Head of caudate nucleus (tissue), 42 donors: ENCODE measurements around the gene MRPL51.
"Not testable (repeated sequence)": the region's sequence is repeated elsewhere in the genome, so short reads cannot be mapped to it uniquely, and the experiment has no call there.

Experiments
- DNase-seq, 42 donors: peaks; one replicate each; pipeline versions ENCODE4 v3.0.0 to v3.0.0-alpha.2; 2020 to 2021; ENCODE audit warnings: mixed read lengths in 7 of 42
- intact Hi-C: fragments of 100-400 bp; cut with DNase I; formaldehyde crosslinking; loops from one replicate; pipeline ENCODE4 v1.15.0; 2022

Gene MRPL51

DNA sequence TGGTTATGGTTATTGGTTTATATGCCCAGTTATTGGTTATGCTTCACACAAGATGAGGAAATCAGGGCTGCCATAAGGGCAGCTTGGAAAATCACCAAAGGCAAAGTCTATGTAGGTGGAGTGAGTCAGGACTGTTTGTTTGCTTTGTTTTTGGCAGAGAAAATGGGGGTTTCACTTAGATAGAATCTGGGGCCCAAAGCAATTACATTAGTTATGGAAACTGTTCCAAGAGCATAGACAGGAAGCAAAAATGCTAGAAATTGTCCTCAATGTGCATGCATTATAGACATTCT, 24.8 kb downstream of the MRPL51 start:
- intact Hi-C loops: loop anchor here (5.0 kb wide), 1 partner anchor 46 kb away; no protein-coding TSS in a partner anchor
- no peak for DNase-seq

DNA sequence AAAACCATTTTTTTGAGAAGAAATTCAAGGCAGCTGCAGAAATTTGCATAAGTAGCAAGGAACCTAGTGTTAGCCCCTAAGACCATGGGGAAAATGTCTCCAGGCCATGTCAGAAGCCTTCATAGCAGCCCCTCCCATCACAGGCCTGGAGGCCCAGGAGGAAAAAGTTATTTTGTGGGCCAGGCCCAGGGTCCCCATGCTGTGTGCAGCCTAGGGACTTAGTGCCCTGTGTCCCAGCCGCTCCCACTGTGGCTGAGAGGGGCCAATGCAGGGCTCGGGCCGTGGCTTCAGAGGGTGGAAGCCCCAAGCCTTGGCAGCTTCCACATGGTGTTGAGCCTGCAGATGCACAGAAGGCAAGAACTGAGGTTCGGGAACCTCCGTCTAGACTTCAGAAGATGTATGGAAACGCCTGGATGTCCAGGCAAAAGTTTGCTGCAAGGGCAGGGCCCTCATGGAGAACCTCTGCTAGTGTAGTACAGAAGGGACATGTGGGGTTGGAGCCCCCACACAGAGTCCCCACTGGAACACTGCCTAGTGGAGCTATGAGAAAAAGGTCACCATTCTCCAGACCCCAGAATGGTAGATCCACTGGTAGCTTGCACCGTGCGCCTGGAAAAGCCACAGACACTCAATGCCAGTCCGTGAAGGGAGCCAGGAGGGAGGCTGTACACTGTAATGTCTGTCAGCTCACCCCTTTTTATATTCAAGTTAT, 25.3 kb downstream of the MRPL51 start:
- not testable (repeated sequence) for DNase-seq
- intact Hi-C loops: loop anchor here (5.0 kb wide), 1 partner anchor 45 kb away; no protein-coding TSS in a partner anchor

DNA sequence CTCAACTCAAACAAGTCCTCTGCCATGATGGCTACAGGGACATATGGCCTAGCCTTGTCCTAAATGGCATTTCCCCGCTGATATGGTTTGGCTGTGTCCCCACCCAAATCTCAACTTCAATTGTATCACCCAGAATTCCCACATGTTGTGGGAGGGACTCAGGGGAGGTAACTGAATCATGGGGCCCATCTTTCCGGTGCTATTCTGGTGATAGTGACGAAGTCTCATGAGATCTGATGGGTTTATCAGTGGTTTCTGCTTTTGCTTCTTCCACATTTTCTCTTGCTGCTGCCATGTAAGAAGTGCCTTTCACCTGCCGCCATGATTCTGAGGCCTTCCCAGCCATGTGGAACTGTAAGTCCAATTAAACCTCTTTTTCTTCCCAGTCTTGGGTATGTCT, 26.3 kb downstream of the MRPL51 start:
- intact Hi-C loops: loop anchor here (5.0 kb wide), 1 partner anchor 44 kb away; no protein-coding TSS in a partner anchor
- DNase-seq: not testable (repeated sequence)

DNA sequence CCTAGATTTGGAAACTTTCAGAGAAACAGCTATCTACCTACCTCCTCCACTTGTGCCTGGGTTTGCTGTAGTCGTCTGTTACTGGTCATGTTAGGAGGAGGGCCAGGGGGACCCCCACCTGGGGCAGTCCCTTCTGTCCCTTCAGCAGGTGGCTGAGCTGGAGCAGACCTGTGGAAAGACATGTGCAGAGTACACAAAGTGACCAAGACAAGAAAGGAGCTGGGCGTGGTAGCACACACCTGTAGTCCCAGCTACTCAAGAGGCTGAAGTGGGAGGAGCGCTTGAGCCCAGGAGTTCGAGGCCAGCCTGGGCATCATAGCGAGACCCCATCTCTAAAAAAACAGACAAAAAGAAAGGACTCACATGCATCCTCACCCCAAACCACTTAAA, 26.9 kb downstream of the MRPL51 start:
- DNase-seq: no peak
- intact Hi-C loops: loop anchor here (5.0 kb wide), 1 partner anchor 44 kb away; no protein-coding TSS in a partner anchor

DNA sequence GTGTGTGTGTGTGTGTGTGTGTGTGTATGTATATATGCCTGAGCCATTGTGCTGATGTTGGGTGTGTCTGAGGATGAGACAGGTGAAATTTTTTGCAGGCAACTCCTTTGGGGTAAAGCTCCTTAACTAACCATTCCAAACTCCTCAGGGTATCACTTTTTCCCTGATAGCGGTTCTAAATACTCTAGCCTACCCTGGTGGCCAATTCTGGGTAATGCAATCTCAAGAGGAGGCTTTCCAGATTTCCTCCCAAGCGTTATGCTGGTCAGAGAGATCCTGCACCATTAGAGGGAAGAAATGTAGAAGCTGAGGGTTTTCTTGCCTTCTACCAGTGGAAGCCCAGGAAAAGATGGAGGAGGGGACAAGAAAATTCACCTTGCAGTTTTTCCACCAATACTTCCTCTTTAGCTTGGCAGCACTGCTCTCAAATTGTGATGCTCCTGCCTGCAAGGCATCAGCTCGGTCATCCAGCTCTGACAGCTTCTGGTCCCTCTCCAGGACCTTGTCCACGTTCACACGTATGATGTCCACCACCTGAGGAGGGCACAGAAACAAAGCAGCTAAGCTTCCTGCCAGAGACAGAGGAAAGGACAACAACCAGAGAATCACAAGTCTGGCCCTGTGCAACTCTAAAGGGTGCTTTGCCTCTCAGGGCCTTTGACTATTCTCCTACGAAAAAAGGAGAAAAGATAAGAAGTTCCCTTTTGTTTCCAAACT, 27.4 kb downstream of the MRPL51 start:
- intact Hi-C loops: loop anchor here (5.0 kb wide), 1 partner anchor 43 kb away; no protein-coding TSS in a partner anchor
- DNase-seq: peak in 29 of 42 donors; percentile 28 to 87 (median 65)

DNA sequence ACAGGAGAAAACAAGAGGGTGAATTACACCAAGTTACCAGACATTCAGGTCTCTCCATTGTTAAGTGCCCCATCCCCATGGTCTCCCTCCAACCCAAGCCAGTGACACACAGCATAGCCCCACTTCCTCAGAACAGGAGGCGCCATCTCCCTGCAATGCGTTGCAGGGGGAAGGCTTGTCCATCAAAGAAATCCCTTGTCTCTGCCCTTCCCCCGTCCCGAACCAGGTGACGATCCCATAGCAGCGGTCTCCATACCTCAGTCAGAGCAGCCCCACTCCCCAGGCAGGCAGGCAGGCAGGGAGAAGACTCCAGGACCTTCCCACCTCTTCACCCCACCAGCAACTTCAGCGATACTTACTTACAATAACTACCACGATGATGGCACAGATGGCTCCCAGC, 28.5 kb downstream of the MRPL51 start:
- DNase-seq: no peak
- intact Hi-C loops: no loop called here

DNA sequence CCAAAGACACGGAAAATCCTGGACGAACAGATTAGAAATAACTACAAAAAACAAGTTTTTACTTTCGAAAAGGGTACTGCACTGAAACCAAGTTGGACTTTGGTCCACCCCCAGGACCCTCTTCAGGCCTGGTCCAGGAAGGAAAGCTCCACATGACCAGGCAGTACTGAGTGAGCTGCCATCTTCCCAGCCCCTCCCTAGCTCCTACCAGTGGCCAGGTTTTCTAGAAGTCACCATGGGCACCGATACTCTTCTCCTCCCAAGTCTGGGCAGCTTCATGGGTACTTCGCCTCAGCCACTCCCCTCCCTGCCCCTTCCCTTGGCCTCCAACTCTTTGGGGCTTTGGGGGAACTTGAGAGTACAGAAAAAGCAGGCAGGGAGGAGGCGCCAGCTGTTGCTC, 29.2 kb downstream of the MRPL51 start:
- intact Hi-C loops: no loop called here
- no peak for DNase-seq

DNA sequence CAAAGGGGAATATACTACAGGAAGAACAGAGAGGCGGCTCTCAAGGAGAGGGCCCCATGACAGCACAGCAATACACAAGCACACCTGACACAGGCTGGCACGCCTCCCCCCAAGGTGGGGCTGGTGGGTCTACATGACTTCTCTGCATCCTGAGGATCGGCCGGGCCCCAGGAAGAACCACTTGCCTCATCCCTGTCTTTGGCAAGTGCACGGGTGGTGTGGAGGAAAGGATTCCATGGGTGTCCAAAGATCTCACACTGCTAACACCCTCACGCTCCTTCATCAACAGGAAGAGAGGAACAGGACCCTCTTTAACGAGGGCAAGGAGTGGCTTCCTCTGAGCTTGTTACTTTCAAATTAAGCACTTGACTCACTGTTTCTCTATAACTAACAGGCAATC, 29.8 kb downstream of the MRPL51 start:
- intact Hi-C loops: no loop called here
- DNase-seq: no peak

DNA sequence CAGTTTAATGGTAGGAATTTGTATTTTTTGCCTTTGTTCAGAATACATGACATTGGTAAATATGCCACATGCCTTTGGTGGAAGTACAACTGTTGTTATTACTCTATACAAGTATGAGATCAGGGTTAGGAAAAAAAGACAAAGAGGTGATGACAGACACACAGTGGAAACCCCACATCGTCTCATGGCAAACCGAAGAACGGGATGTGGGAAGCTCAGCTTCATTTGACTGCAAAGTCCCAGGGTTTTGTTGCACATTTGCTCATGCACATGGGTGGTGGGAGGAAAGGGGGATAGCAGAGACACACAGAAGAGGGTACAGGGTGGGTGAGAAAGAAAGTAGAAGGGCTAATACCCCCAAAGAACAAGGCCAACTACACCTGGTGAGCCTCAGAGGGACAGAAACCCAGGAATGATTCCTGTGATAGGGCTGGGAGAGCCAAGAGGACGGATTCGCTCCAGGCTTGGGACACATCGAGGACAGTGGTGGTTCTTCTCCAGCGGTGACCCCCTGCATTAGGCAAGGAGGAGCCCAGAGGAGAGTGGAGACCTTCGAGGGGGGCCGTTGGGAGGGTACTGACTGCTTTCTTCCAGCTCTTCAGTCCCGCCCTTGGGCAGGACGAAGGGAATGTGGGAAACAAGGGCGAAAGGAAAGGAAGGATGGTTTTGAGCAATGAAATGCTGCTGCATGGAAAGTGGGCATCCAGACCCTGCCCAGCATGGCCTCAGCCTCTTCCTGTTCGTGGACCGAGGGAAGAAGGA, 30.6 kb downstream of the MRPL51 start:
- DNase-seq: peak in 1 of 42 donors; percentile 4
- intact Hi-C loops: no loop called here

DNA sequence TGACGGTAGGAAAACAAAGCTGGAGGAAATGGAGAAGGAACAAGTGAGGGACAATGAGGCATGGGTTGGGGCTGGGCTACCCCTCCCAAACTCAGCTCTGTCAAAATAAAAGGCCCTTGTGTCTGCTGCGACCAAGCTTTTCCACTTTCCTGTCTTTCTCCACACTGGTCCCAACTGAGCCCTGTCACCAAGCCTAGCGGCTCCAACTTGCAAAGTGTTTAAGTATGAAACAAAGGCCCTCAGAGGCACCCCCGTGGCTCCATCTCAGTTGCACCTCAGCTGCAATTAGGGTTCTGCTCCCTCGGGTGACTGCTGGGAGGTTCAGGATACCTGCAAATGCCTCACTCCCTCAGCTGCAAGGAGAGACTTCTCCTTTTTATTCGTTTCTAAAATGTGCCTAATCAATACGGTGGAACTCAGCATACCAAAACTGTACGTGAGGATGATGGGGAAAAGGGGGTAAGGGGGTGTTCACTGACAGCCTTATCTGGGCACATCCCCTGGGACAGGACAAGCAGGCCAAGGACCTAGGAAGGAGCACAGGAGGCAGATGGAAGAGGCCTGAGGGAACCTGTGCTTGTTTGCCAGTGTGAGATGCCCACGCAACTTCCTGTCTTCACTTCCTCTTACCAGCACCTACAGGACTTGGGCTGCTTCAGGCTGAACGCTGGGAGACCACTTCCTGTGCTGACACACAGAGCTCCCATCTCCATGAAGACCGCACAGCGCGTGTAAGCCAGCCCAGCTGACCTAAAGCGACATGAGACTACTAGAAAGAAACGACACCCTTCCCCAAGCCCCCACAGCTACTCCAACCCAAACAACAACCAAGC, 31.4 kb downstream of the MRPL51 start:
- DNase-seq: peak; percentile 12 to 84 (median 52)
- intact Hi-C loops: no loop called here

DNA sequence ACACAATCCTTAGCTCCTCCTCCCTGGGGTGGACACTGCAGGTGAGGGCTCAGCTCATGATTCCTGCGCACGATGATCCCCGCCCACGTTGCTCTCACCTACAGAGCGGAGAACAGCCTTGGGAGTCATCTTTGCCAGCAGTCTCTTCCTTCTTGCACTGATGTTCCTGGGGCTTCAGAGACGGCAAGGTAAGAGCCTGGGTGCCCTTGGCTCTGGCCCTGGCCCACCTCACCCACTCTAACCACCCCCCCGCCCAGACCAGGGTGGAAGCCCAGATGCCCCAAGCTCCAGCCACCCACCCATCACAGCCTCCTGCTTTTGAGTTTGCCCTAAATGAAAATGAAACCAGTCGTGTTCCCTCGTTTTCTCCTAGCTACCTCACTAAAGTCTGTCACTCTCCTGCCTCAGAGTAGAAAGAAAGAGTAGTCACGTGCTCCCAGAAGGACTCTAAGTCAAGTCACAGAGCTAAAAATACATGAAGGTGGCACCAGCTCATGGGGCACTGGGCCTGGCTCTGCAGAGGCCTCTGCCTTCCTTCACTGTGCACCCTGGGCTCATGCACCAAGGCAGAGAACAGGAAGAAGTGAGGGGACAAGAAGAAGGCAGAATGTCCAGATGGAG, 32.2 kb downstream of the MRPL51 start:
- intact Hi-C loops: no loop called here
- DNase-seq: peak in 5 of 42 donors; percentile 22 to 35 (median 29)

DNA sequence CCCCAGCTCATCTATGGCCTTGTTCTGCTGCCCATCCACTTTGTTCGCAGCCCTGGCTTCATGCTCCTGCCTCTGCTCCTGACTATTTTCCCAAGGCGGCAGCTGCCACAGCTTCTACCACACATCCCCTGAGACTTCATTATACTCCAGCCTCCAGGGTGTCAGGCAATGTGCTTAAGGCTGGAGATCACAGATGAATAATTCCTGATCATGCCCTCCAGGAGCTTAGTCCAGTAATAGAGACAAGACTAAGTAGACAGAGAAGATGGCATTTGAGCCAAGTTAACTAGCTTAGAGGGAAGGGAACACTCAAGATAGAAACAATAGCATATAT, 34.1 kb downstream of the MRPL51 start:
- no peak for DNase-seq
- intact Hi-C loops: no loop called here

DNA sequence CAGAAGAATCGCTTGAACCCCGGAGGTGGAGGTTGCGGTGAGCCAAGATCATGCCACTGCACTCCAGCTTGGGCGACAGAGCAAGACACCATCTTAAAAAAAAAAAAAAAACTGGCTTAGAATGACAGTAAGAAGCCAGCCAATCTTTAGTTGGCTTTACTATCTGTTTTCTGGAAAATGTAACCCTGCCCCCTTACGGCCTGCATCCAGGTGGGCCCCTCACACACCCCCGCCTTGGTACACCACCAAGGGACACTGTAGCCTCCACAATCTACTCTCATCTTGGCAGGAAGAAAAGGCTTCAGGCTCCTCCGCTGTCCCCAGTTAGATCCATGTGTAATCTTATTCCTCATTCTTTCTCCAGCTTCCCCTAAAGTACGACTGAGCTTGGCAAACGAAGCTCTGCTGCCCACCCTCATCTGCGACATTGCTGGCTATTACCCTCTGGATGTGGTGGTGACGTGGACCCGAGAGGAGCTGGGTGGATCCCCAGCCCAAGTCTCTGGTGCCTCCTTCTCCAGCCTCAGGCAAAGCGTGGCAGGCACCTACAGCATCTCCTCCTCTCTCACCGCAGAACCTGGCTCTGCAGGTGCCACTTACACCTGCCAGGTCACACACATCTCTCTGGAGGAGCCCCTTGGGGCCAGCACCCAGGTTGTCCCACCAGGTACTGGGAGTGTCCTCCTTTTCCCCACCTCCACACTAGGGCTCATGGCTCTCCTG, 34.6 kb downstream of the MRPL51 start:
- intact Hi-C loops: no loop called here
- peak in 1 of 42 donors; percentile 16 for DNase-seq

DNA sequence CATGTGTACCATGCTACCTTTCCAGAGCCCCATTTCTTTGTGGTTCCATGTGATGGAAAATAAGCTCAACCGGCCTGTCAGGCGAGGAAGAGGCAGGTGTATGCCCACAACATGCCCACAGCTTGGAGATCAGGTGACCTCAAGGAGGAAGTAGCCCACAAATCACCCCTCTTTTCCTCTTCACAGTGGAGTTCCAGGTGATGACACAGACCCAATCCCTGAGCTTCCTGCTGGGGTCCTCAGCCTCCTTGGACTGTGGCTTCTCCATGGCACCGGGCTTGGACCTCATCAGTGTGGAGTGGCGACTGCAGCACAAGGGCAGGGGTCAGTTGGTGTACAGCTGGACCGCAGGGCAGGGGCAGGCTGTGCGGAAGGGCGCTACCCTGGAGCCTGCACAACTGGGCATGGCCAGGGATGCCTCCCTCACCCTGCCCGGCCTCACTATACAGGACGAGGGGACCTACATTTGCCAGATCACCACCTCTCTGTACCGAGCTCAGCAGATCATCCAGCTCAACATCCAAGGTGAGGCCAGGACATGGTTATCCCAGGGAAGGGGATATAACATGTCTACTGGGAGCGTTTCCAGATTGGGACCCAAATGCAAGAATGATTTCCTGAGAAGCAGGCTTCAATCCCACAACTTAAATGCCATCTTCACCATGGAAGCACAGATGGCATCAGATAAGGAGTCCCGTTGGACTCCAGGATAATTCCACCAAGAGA, 35.7 kb downstream of the MRPL51 start:
- intact Hi-C loops: no loop called here
- DNase-seq: peak in 1 of 42 donors; percentile 27

DNA sequence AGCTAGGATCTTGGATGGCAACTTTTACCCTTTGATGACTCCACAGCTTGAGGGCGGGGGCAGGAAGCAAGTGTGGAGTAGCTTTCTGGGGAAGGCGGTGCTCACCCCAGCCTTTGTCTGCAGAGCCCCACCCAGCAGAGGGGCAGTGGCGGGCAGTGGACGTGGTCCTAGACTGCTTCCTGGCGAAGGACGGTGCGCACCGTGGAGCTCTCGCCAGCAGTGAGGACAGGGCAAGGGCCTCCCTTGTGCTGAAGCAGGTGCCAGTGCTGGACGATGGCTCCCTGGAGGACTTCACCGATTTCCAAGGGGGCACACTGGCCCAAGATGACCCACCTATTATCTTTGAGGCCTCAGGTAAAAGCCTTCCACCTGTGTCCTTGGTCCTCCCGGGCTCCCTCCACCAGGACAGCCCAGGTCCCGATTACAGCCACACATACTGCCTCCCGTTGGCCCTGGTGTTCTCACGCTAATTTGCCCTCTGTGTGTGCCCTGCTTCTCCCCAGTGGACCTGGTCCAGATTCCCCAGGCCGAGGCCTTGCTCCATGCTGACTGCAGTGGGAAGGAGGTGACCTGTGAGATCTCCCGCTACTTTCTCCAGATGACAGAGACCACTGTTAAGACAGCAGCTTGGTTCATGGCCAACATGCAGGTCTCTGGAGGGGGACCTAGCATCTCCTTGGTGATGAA, 40.0 kb downstream of the MRPL51 start:
- intact Hi-C loops: no loop called here
- DNase-seq: peak in 3 of 42 donors; percentile 25 to 36 (median 26)

DNA sequence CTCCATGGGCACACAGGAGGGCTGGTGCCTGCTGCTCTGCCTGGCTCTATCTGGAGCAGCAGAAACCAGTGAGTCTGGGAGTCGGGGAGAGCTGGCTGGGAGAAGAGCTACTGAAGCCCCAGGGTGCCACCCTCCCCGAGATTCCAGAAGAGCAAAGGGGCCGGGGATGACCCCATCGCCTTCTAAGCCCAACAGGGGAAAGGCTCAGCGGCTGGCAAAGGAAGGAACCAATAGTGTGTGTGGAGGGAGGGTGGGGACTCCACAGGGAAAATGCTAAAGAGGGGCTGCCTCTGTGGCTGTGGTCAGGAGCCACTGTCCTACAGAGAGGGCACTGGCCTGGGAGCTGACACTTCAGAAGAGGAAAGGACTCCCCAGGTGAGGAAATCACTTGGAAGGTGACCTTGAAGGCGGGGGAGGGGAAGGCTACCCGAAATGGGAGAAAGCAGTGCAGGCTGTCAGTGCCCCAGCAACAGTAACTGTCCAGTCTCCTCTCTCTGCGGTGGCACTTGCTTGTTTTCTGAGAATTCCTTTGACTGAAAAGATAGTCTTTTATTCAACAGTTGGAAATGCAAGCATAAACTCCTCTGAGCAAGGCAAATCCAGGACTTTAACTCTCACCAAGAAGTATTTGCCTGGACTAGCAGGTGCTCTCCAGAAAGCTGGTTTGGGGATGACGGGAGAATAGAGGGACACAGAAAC, 40.7 kb downstream of the MRPL51 start:
- intact Hi-C loops: no loop called here
- DNase-seq: peak in 33 of 42 donors; percentile 16 to 72 (median 50)
